CD4-positive, alpha-beta T cell (primary cell): ENCODE measurements around the gene COL5A1. TPM values are rescaled to one million over a fixed set of nuclear protein-coding genes. Genes with fewer than 3 reads are reported as not detected.

Experiments
- ATAC-seq: fragments of 200-7000 bp; cut with Tn5 transposase; one replicate; pipeline ENCODE4 v1.10.0; 2022; ENCODE audit warnings: mild to moderate bottlenecking; ENCODE audit not compliant: poor library complexity
- CTCF ChIA-PET: fragments of 350-600 bp; sonication (Branson Sonifier 250); formaldehyde crosslinking; loops from one replicate; lab custom pipeline; 2021; ENCODE audit warnings: antibody characterized with exemption, inconsistent platforms; lab: Charles Lee
- POLR2A ChIA-PET: fragments of 350-600 bp; sonication (Branson Sonifier 250); formaldehyde crosslinking; loops from one replicate; lab custom pipeline; 2021; ENCODE audit warnings: antibody characterized with exemption, inconsistent platforms; lab: Charles Lee
- DNase-seq, 14 experiments: peaks; one replicate each; pipeline ENCODE4 v3.0.0-alpha.2; 2013 to 2020; ENCODE audit warnings: mixed read lengths in 2 of 14
- H3K27ac ChIP-seq, 2 donors: one replicate each; pipeline versions ENCODE4 v1.5.1 to v1.7.0; 2013; ENCODE audit warnings: low read length in 2 of 2, low read depth in 1 of 2, mild to moderate bottlenecking in 1 of 2
- H3K27me3 ChIP-seq, 2 experiments: 1 replicate in 1 of 2; 2 replicates in 1 of 2; pipeline versions ENCODE4 v1.6.1 to v1.7.0; 2013; ENCODE audit warnings: low read length in 2 of 2, control low read depth in 1 of 2, mild to moderate bottlenecking in 1 of 2, moderate library complexity in 1 of 2; ENCODE audit not compliant: insufficient read depth in 2 of 2, control insufficient read depth in 1 of 2
- H3K36me3 ChIP-seq: one replicate; pipeline ENCODE4 v1.6.1; 2013; ENCODE audit warnings: low read length, control low read depth; ENCODE audit not compliant: insufficient read depth
- H3K4me1 ChIP-seq: one replicate; pipeline ENCODE4 v1.6.1; 2013; ENCODE audit warnings: low read length, control low read depth; ENCODE audit not compliant: insufficient read depth
- H3K4me3 ChIP-seq: one replicate; pipeline ENCODE4 v1.5.1; 2013; ENCODE audit warnings: mild to moderate bottlenecking, low read length, moderate library complexity
- H3K9me3 ChIP-seq, 2 experiments: 1 replicate in 1 of 2; 2 replicates in 1 of 2; pipeline versions ENCODE4 v1.6.1 to v1.7.0; 2013; ENCODE audit warnings: low read length in 2 of 2, mild to moderate bottlenecking in 2 of 2, control low read depth in 1 of 2, moderate library complexity in 1 of 2; ENCODE audit not compliant: control insufficient read depth in 1 of 2, insufficient read depth in 1 of 2
- H3K27ac Mint-ChIP-seq: one replicate; pipeline ENCODE4 v1.8.0; 2020; ENCODE audit warnings: mixed read lengths
- H3K27me3 Mint-ChIP-seq: one replicate; pipeline ENCODE4 v1.8.0; 2021; ENCODE audit warnings: mixed read lengths
- H3K36me3 Mint-ChIP-seq: one replicate; pipeline ENCODE4 v1.8.0; 2021; ENCODE audit warnings: low read depth, mixed read lengths
- H3K4me1 Mint-ChIP-seq: one replicate; pipeline ENCODE4 v1.8.0; 2021; ENCODE audit warnings: low read depth, mixed read lengths
- H3K4me3 Mint-ChIP-seq: one replicate; pipeline ENCODE4 v1.8.0; 2020; ENCODE audit warnings: mild to moderate bottlenecking, mixed read lengths
- H3K9me3 Mint-ChIP-seq: one replicate; pipeline ENCODE4 v1.8.0; 2020; ENCODE audit warnings: mixed read lengths
- intact Hi-C, 2 experiments: fragments of 100-400 bp; cut with DNase I in 1 of 2; cut with micrococcal nuclease in 1 of 2; formaldehyde crosslinking; loops; one replicate each; pipeline versions ENCODE4 v1.15.1 to v1.9.0; 2023 to 2025; cut with DNase I, micrococcal nuclease
- total RNA-seq, 174 experiments: library from RNA in 2 of 174; stranded (reverse) in 2 of 174; gene quantifications; one replicate each; pipeline ENCODE4 v1.2.3 and lab custom pipeline; 2021 to 2026
- TF ChIP-seq, protein P1 (sequence below): fragments of 200-600 bp; IDR thresholded peaks from one replicate; pipeline ENCODE4 v1.8.0; 2022; ENCODE audit warnings: antibody characterized with exemption, mild to moderate bottlenecking

COL5A1 gene
- total RNA-seq, 2 experiments from 2014 or later: 0.41 to 0.50 TPM

DNA sequence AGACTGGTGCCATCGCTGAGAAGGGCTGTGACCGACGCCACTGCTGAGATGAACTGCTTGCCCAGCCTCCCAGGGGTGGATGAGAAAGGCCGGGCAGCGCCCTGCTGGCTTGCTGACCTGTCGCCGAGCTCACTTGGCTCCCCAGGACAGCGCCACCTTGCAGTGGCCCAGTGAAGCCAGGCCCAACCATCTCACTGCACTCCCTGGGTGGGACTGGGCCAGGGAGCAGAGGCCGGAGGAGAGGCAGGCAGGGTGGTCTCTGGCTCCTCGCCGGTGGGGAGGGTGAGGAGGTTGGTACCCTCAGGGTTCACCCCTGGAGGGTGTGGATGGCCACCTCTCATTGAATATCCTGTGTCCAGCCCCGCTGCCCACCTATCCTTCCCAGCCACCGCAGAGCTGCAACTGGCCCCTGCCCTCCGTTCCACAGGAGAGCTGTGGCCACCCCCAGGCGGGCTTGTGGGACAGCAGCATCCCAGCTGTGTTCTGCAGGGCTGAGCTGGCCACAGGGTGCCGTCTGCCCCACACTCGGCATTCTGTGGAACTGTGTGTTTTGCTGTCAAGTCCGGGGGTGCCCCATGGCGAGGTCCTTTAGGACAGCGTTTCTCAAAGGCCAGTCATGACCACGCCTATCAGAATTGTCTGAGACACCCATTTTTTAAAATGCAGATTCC is 198.0 kb downstream of the COL5A1 start:
- CTCF ChIA-PET: no interaction called here
- DNase-seq (no peak), ATAC-seq (no peak)
- POLR2A ChIA-PET: no interaction called here
- TF ChIP-seq, protein P1, sequence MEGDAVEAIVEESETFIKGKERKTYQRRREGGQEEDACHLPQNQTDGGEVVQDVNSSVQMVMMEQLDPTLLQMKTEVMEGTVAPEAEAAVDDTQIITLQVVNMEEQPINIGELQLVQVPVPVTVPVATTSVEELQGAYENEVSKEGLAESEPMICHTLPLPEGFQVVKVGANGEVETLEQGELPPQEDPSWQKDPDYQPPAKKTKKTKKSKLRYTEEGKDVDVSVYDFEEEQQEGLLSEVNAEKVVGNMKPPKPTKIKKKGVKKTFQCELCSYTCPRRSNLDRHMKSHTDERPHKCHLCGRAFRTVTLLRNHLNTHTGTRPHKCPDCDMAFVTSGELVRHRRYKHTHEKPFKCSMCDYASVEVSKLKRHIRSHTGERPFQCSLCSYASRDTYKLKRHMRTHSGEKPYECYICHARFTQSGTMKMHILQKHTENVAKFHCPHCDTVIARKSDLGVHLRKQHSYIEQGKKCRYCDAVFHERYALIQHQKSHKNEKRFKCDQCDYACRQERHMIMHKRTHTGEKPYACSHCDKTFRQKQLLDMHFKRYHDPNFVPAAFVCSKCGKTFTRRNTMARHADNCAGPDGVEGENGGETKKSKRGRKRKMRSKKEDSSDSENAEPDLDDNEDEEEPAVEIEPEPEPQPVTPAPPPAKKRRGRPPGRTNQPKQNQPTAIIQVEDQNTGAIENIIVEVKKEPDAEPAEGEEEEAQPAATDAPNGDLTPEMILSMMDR: no peak
- no peak overlapping the region for H3K4me3 Mint-ChIP-seq
- Histone ChIP-seq H3K36me3 (no peaks in the 10 kb centered on the region), H3K4me3 (no peak overlapping the region), H3K9me3 (peaks cover 0 to 6% of the 10 kb centered on the region in 2 experiments), H3K27me3 (no peaks in the 10 kb centered on the region), H3K4me1 (no peaks in the 10 kb centered on the region), H3K27ac (no peak overlapping the region)
- no peaks in the 10 kb centered on the region for H3K9me3 Mint-ChIP-seq
- no peak overlapping the region for H3K27ac Mint-ChIP-seq
- H3K27me3 Mint-ChIP-seq: no peaks in the 10 kb centered on the region
- no peaks in the 10 kb centered on the region for H3K4me1 Mint-ChIP-seq
- H3K36me3 Mint-ChIP-seq: no peaks in the 10 kb centered on the region
- intact Hi-C loops: no loop called here

GRCh38 chr9:134840511-134840910 is 198.9 kb downstream of the COL5A1 start:
- TF ChIP-seq, protein P1: no peak
- no peaks in the 10 kb centered on the region for H3K4me1 ChIP-seq
- DNase-seq (no peak), ATAC-seq (no peak)
- H3K27me3 Mint-ChIP-seq: no peaks in the 10 kb centered on the region
- H3K4me3 Mint-ChIP-seq: no peak overlapping the region
- H3K27ac ChIP-seq: no peak overlapping the region
- POLR2A ChIA-PET: no interaction called here
- H3K27ac Mint-ChIP-seq: no peak overlapping the region
- CTCF ChIA-PET: no interaction called here
- no peaks in the 10 kb centered on the region for H3K36me3 Mint-ChIP-seq
- intact Hi-C loops: no loop called here
- no peak overlapping the region for H3K4me3 ChIP-seq
- no peaks in the 10 kb centered on the region for H3K36me3 ChIP-seq
- peaks cover 0 to 6% of the 10 kb centered on the region in 2 experiments for H3K9me3 ChIP-seq
- no peaks in the 10 kb centered on the region for H3K27me3 ChIP-seq
- no peaks in the 10 kb centered on the region for H3K4me1 Mint-ChIP-seq
- no peaks in the 10 kb centered on the region for H3K9me3 Mint-ChIP-seq

DNA sequence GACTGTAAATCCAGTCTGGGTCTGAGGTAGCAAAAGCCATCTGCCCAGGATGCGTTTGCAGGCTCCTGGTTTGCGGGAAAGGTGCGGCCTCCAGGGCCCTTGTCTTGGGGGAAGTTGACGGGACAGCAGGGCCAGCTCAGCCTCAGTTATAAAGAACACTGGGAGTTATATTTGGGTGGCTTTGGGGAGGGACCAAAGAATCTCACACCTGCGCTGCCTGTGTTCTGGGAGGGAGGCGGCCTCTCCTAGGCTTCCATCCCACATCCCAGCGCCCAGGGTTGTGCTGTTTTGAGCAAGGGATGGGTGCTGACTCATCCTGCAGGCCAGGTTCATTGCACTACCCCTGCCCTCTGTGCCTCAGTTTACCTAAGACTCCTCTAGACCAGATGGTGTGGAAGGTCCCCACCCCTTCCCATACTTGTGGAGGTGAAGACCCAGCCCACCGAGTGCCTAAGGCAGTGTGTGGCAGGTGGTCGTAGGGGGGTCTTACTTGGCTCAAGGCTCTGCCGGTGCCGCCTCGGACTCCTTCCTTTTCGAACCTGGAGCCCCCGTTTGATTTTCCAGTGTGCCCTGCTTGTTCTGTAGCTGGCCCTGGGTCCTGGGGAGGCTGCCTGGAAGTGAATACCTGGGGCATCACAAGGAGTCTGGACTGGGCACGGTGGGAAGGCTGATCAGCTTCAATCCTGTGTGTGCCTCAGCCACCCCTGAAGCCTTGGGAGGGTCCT is 199.7 kb downstream of the COL5A1 start:
- Histone ChIP-seq H3K4me3 (no peak overlapping the region), H3K27ac (no peak overlapping the region), H3K36me3 (no peaks in the 10 kb centered on the region), H3K27me3 (no peaks in the 10 kb centered on the region), H3K4me1 (no peaks in the 10 kb centered on the region), H3K9me3 (peaks cover 0 to 3% of the 10 kb centered on the region in 2 experiments)
- CTCF ChIA-PET: no interaction called here
- no peak overlapping the region for H3K27ac Mint-ChIP-seq
- H3K4me1 Mint-ChIP-seq: no peaks in the 10 kb centered on the region
- TF ChIP-seq, protein P1: no peak
- H3K4me3 Mint-ChIP-seq: no peak overlapping the region
- POLR2A ChIA-PET: no interaction called here
- intact Hi-C loops: no loop called here
- DNase-seq (no peak), ATAC-seq (no peak)
- no peaks in the 10 kb centered on the region for H3K36me3 Mint-ChIP-seq
- H3K27me3 Mint-ChIP-seq: no peaks in the 10 kb centered on the region
- no peaks in the 10 kb centered on the region for H3K9me3 Mint-ChIP-seq
